Measurements from ENCODE around the gene CLN5.
"Not testable (repeated sequence)": the region's sequence is repeated elsewhere in the genome, so short reads cannot be mapped to it uniquely, and the experiment has no call there.

DNA sequence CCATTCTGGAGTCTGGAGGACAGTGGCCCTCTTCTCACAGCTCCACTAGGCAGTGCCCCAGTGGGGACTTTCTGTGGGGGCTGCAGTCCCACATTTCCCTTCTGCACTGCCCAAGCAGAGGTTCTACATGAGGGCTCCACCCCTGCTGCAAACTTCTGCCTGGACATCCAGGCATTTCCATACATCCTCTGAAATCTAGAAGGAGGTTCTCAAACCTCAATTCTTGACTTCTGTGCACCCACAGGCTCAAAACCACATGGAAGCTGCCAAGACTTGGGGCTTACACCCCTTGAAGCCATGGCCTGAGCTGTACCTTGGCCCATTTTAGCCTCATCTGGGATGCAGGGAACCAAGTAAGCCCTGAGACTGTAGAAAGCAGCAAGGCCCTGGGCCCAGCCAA, 32.1 kb upstream of the CLN5 start:
- not testable (repeated sequence) for TF ChIP-seq CTCF (IDR thresholded peaks at IDR 0.05; ENCODE audit: insufficient read depth, low read length, poor library complexity, severe bottlenecking); EZH2phosphoT487 (conservative IDR thresholded peaks at IDR 0.05; ENCODE audit: low read length)

Data from SU-DHL-6 (cell line).